Thyroid gland (tissue), 4 donors: Measurements from ENCODE around the gene ASL. TPM values are rescaled to one million over a fixed set of nuclear protein-coding genes. Genes with fewer than 3 reads are reported as not detected.
"Not testable (repeated sequence)": the region's sequence is repeated elsewhere in the genome, so short reads cannot be mapped to it uniquely, and the experiment has no call there.

Source experiments
- DNase-seq, 2 donors: peaks; one replicate each; pipeline ENCODE4 v3.0.0-alpha.2; 2019
- H3K27ac ChIP-seq, 3 donors: fragments of 200-600 bp; sonication (generic); 1 replicate in 2 of 3; 2 replicates in 1 of 3; pipeline ENCODE4 v1.5.1; 2016 to 2019; ENCODE audit warnings: mild to moderate bottlenecking in 1 of 3, moderate library complexity in 1 of 3
- H3K27me3 ChIP-seq: fragments of 200-600 bp; sonication (generic); one replicate; pipeline ENCODE4 v1.5.1; 2019
- H3K36me3 ChIP-seq, 2 donors: fragments of 200-600 bp; sonication (generic); one replicate each; pipeline ENCODE4 v1.5.1; 2016 to 2019
- H3K4me1 ChIP-seq, 2 donors: fragments of 200-600 bp; sonication (generic); one replicate each; pipeline ENCODE4 v1.5.1; 2017 to 2019
- H3K4me3 ChIP-seq, 3 donors: fragments of 200-600 bp; sonication (generic); replicated peaks in 1 of 3; 1 replicate in 2 of 3; 2 replicates in 1 of 3; pipeline ENCODE4 v1.5.1; 2016; ENCODE audit warnings: mild to moderate bottlenecking in 1 of 3
- H3K9me3 ChIP-seq: fragments of 200-600 bp; sonication (generic); one replicate; pipeline ENCODE4 v1.5.1; 2017
- CTCF ChIP-seq, 6 experiments: fragments of 200-600 bp in 3 of 6; fragments of 450-650 bp in 3 of 6; sonication (generic) in 3 of 6; IDR thresholded peaks; one replicate each; pipeline ENCODE4 v1.5.1; 2016 to 2019; ENCODE audit warnings: antibody characterized with exemption in 6 of 6, mild to moderate bottlenecking in 2 of 6, inconsistent platforms in 1 of 6, moderate library complexity in 1 of 6
- POLR2A ChIP-seq, 2 donors: fragments of 450-650 bp; IDR thresholded peaks; one replicate each; pipeline ENCODE4 v1.6.1; 2017; ENCODE audit warnings: antibody characterized with exemption in 2 of 2, mild to moderate bottlenecking in 2 of 2, moderate library complexity in 1 of 2
- WGBS, 2 donors: methylation state at CpG; one replicate each; pipeline ENCODE4 v1.1.5; 2017; 5-methylcytosine and 5-hydroxymethylcytosine counted together
- intact Hi-C: fragments of 100-400 bp; cut with DNase I; formaldehyde crosslinking; loops from one replicate; pipeline ENCODE4 v1.15.1; 2023
- total RNA-seq, 4 donors: library from RNA; depleted of rRNA; stranded (reverse); fragments of >200 nt; gene quantifications; one replicate each; pipeline ENCODE4 v1.2.3, GENCODE V29; 2016

The ASL gene
- total RNA-seq = 10 to 100 TPM; 25.1 to 89.5 (median 50.2) TPM

- TF ChIP-seq POLR2A (IDR thresholded peaks at IDR 0.05) (peak; percentile 51 to 99), CTCF (IDR thresholded peaks at IDR 0.05) (no peak)
- 0 to 1% methylated on average over 11 to 25 of the region's 67 CpGs for WGBS, 2 donors
- H3K27me3 ChIP-seq = no peaks in the 10 kb centered on the region
- intact Hi-C loops = no loop called here
- no peaks in the 10 kb centered on the region for H3K9me3 ChIP-seq
- DNase-seq = peak; percentile 96 to 97
- peak within 1 kb of the TSS in 2 of 3 donors; percentile 51 to 83 for H3K27ac ChIP-seq
- peak within 1 kb of the TSS; percentile 63 to 98 (median 86) for H3K4me3 ChIP-seq
- no peaks in the 10 kb centered on the region for H3K36me3 ChIP-seq
- H3K4me1 ChIP-seq = peaks cover 7 to 11% of the 10 kb centered on the region in 2 donors
These were observed at the start of gene ASL for GRCh38 chr7:66075590-66076461. Gene ASL, plus strand, starts transcription at chr7:66075819. Its CDS starts 263 bp downstream, at chr7:66076082.

GRCh38 chr7:66028342-66028741 lies 47.3 kb upstream of the ASL start:
- H3K4me3 ChIP-seq, H3K27me3 ChIP-seq, DNase-seq, intact Hi-C loops, H3K9me3 ChIP-seq, H3K36me3 ChIP-seq: not testable (repeated sequence)
- peak overlapping the region in 2 of 3 donors; percentile 12 to 63 for H3K27ac ChIP-seq
- peaks cover 16 to 26% of the 10 kb centered on the region in 2 donors for H3K4me1 ChIP-seq
- WGBS, 2 donors = 16 to 22% methylated on average over 3 of the region's 3 CpGs

- no peak overlapping the region for H3K27ac ChIP-seq
- no peaks in the 10 kb centered on the region for H3K9me3 ChIP-seq
- TF ChIP-seq CTCF (IDR thresholded peaks at IDR 0.05) = no peak
- TF ChIP-seq POLR2A (IDR thresholded peaks at IDR 0.05) = no peak
- intact Hi-C loops = no loop called here
- no peak overlapping the region for H3K4me3 ChIP-seq
- no peaks in the 10 kb centered on the region for H3K27me3 ChIP-seq
- peaks cover 10 to 21% of the 10 kb centered on the region in 2 donors for H3K4me1 ChIP-seq
- DNase-seq = no peak
- no peaks in the 10 kb centered on the region for H3K36me3 ChIP-seq
- WGBS, 2 donors = 76 to 87% methylated on average over 7 of the region's 7 CpGs
These were observed 41.9 kb upstream of the ASL start for GRCh38 chr7:66033471-66034385.

GRCh38 chr7:66034436-66035010 lies 41.1 kb upstream of the ASL start:
- peaks cover 8 to 14% of the 10 kb centered on the region in 2 donors for H3K4me1 ChIP-seq
- DNase-seq, H3K9me3 ChIP-seq, H3K36me3 ChIP-seq, H3K27ac ChIP-seq, H3K4me3 ChIP-seq, intact Hi-C loops, H3K27me3 ChIP-seq: not testable (repeated sequence)
- WGBS, 2 donors = 10 to 16% methylated on average over 1 of the region's 1 CpG

GRCh38 chr7:66036382-66036781 lies 39.2 kb upstream of the ASL start:
- no peaks in the 10 kb centered on the region for H3K36me3 ChIP-seq
- H3K4me1 ChIP-seq = peaks cover 0 to 4% of the 10 kb centered on the region in 2 donors
- H3K9me3 ChIP-seq = no peaks in the 10 kb centered on the region
- intact Hi-C loops = no loop called here
- H3K27ac ChIP-seq = no peak overlapping the region
- WGBS, 2 donors = 82 to 86% methylated on average over 3 of the region's 3 CpGs
- no peaks in the 10 kb centered on the region for H3K27me3 ChIP-seq
- TF ChIP-seq CTCF (IDR thresholded peaks at IDR 0.05) (no peak), POLR2A (IDR thresholded peaks at IDR 0.05) (no peak)
- H3K4me3 ChIP-seq = no peak overlapping the region
- no peak for DNase-seq
